GM19043 (cell line): Measurements from ENCODE around the gene CDC6.

Experiments
- ATAC-seq: cut with Tn5 transposase; IDR thresholded peaks from one replicate; pipeline ENCODE4 v1.9.1; 2021; ENCODE audit warnings: low read depth; ENCODE audit not compliant: unreplicated experiment

CDC6 gene

DNA sequence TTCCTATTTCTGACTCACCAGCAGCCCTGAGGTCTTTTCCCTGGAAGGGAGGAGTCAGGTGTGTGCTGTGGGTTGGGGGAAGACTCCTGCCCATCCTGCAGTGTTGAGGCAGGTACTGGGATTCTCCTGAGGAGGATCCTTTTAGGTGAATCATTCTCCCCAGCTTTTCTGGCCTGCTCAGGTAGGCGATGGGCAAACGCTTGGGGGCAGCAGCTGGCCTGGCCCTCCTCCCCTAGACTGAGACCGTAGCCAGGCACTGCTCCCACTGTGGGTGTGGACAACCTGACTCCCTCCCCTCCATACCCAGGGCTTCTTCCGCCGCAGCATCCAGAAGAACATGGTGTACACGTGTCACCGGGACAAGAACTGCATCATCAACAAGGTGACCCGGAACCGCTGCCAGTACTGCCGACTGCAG lies 61.8 kb downstream of the CDC6 start:
- no peak for ATAC-seq

GRCh38 chr17:40349895-40350688 lies 62.4 kb downstream of the CDC6 start:
- ATAC-seq: no peak

- ATAC-seq: no peak
These were observed 63.1 kb downstream of the CDC6 start for GRCh38 chr17:40350689-40351358.

DNA sequence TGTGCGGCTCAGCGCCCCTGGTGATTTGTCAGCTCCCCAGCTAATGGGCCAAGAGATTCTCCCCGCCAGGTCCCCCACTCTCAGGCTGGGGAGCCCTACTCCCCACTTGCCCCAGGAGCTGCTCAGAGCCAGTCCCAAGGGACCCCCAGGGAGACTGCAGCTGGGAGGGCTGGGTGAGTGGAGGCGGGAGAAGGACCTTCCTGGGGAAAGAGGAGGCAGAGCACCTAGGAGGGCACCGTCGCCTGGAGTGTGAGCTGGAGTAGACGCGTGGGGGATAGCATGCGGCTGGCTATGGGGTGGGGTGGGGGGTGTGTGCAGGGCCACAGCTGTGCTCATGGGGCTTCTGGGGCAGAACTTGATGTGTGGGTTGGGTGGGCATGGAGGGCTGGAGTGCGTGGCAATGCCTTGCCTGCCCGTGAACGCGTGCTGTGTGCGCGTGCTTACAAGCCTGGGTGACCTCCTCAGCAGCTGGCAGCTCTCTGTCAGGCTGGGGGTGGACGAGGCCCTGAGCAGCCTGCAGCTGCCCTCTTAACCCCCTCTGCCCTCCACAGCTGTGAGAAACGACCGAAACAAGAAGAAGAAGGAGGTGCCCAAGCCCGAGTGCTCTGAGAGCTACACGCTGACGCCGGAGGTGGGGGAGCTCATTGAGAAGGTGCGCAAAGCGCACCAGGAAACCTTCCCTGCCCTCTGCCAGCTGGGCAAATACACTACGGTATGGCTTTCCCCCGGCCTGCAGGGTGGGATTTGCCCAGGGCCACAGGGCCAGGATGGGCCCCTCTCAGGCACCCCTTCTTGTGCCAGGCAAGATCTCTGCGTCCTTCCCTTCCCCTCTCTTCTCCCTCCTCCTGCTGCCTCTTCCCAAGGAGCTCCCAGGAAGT lies 63.9 kb downstream of the CDC6 start:
- no peak for ATAC-seq

- no peak for ATAC-seq
These were observed 64.6 kb downstream of the CDC6 start for GRCh38 chr17:40352237-40352778.

- ATAC-seq: no peak
These were observed 65.2 kb downstream of the CDC6 start for GRCh38 chr17:40352779-40353394.
